NCI-H1930 (cell line): ENCODE measurements around the gene C5orf63.
A peak's percentile ranks its signal among the peaks of the same experiment; 100 is the strongest.
"Not testable (repeated sequence)": the region's sequence is repeated elsewhere in the genome, so short reads cannot be mapped to it uniquely, and the experiment has no call there.

Experiments
- DNase-seq, 2 experiments: peaks; one replicate each; lab custom pipeline; 2025; lab: John Stamatoyannopoulos, UW

Gene C5orf63

GRCh38 chr5:127072861-127073846, at the start of gene C5orf63:
TSS of gene C5orf63 (minus strand) at chr5:127073502. CDS start at chr5:127058995, 14,507 bp downstream.
- DNase-seq = peak; percentile 52

- no peak for DNase-seq
These were observed 39.1 kb upstream of the C5orf63 start for GRCh38 chr5:127112347-127112864.

GRCh38 chr5:127111112-127111511, 37.8 kb upstream of the C5orf63 start:
- no peak for DNase-seq

- DNase-seq = not testable (repeated sequence)
These were observed 35.4 kb upstream of the C5orf63 start for GRCh38 chr5:127108624-127109260.

- DNase-seq = no peak
These were observed 28.6 kb upstream of the C5orf63 start for GRCh38 chr5:127101935-127102334.

GRCh38 chr5:127101533-127101932, 28.2 kb upstream of the C5orf63 start:
- no peak for DNase-seq

- no peak for DNase-seq
These were observed 24.9 kb upstream of the C5orf63 start for GRCh38 chr5:127098241-127098640.

- DNase-seq = no peak
These were observed 24.0 kb upstream of the C5orf63 start for GRCh38 chr5:127097278-127097677.

- no peak for DNase-seq
These were observed 23.2 kb upstream of the C5orf63 start for GRCh38 chr5:127096328-127096993.

- DNase-seq = no peak
These were observed 21.0 kb upstream of the C5orf63 start for GRCh38 chr5:127094161-127094814.

GRCh38 chr5:127092690-127093089, 19.4 kb upstream of the C5orf63 start:
- DNase-seq = no peak

GRCh38 chr5:127089191-127089590, 15.9 kb upstream of the C5orf63 start:
- DNase-seq = no peak

GRCh38 chr5:127088251-127088650, 14.9 kb upstream of the C5orf63 start:
- DNase-seq = no peak

- DNase-seq = no peak
These were observed 13.3 kb upstream of the C5orf63 start for GRCh38 chr5:127086589-127086988.

GRCh38 chr5:127085796-127086195, 12.5 kb upstream of the C5orf63 start:
- no peak for DNase-seq

GRCh38 chr5:127085371-127085770, 12.1 kb upstream of the C5orf63 start:
- no peak for DNase-seq

- DNase-seq = no peak
These were observed 11.4 kb upstream of the C5orf63 start for GRCh38 chr5:127084656-127085055.

- no peak for DNase-seq
These were observed 10.4 kb upstream of the C5orf63 start for GRCh38 chr5:127083711-127084110.

GRCh38 chr5:127079994-127080491, 6.7 kb upstream of the C5orf63 start:
- no peak for DNase-seq

GRCh38 chr5:127077366-127077765, 4.1 kb upstream of the C5orf63 start:
- DNase-seq = no peak

GRCh38 chr5:127076315-127077129, 3.2 kb upstream of the C5orf63 start:
- no peak for DNase-seq
